MM.1S (cell line): Measurements from ENCODE around the gene TRIM29.

Experiments
- EZH2 ChIP-seq: fragments of 300-600 bp; sonication (generic); optimal IDR thresholded peaks from 2 replicates; pipeline ENCODE3; 2017; ENCODE audit warnings: low read depth, mild to moderate bottlenecking, antibody characterized with exemption, low read length, mixed read lengths
- EZH2phosphoT487 ChIP-seq: fragments of 300-600 bp; sonication (generic); IDR thresholded peaks from 2 replicates; pipeline ENCODE4 v1.6.1; 2018; ENCODE audit warnings: antibody characterized with exemption, low read length
- TF ChIP-seq, protein P1 (sequence below): fragments of 300-600 bp; sonication (generic); IDR thresholded peaks from 2 replicates; pipeline ENCODE4 v1.5.1; 2016; ENCODE audit warnings: antibody characterized with exemption, low read length, mixed read lengths

DNA sequence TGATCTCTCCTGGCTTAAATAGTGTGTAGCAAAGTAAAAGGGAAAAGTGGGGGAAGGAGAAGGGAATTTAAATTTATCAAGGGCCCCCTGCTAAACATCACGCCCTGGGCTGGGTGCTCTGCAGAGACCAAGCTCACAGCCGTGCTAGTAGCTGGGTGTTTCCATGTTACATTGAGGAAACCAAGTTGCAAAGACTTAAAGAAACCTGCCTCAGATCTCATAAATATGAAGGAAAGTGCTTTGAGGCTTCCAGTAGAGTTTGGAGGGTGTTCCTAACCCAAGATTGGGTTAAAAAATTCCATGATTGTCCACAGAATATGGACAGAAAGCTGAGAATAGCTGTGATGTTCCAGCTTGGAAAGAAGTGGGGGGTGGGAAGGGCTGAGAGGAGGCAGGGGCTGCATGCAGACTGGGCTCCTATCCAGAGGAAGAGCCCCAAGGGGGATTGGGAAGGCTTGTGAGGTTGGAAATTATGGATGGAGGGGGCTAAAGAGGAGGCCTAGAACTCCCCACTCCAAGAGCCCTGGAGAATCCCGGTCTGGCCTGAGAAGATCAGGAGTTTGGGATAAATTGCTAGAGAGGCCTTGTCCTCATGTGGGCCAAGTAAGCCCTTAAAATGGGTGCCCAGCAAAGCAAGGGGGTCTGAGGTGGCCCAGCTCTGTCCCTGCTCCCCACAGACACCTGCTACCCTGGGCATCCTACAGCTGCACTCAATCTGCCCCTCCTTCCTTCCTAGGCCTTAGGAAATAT lies 48.0 kb upstream of the TRIM29 start:
- TF ChIP-seq, protein P1, sequence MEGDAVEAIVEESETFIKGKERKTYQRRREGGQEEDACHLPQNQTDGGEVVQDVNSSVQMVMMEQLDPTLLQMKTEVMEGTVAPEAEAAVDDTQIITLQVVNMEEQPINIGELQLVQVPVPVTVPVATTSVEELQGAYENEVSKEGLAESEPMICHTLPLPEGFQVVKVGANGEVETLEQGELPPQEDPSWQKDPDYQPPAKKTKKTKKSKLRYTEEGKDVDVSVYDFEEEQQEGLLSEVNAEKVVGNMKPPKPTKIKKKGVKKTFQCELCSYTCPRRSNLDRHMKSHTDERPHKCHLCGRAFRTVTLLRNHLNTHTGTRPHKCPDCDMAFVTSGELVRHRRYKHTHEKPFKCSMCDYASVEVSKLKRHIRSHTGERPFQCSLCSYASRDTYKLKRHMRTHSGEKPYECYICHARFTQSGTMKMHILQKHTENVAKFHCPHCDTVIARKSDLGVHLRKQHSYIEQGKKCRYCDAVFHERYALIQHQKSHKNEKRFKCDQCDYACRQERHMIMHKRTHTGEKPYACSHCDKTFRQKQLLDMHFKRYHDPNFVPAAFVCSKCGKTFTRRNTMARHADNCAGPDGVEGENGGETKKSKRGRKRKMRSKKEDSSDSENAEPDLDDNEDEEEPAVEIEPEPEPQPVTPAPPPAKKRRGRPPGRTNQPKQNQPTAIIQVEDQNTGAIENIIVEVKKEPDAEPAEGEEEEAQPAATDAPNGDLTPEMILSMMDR, result no peak
- no peak for TF ChIP-seq EZH2
- no peak for TF ChIP-seq EZH2phosphoT487
